Measurements from ENCODE around the gene MRGPRD.

Gene MRGPRD

DNA sequence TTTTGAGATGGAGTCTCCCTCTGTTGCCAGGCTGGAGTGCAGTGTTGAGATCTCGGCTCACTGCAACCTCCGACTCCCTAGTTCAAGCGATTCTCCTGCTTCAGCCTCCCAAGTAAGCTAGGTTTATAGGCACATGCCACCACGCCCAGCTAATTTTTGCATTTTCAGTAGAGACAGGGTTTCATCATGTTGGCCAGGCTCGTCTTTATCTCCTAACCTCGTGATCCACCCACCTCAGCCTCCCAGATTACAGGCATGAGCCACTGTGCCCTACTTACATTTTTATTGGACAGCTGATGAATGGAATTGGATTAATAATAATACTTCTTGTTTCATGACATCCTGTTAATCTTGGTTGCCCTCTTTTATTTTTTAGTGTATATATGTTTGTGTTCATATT is 3.0 kb upstream of the MRGPRD start:
- Histone ChIP-seq H3K4me3 (ENCODE audit: insufficient read depth in 1 of 2, low read depth in 1 of 2, low read length in 2 of 2) (no peak overlapping the region), H2AFZ (ENCODE audit: low read depth, low read length) (no peak overlapping the region), H3K27ac (ENCODE audit: low read length, poor library complexity, severe bottlenecking) (no peak overlapping the region), H3K27me3 (ENCODE audit: control insufficient read depth in 1 of 2, insufficient read depth in 1 of 2, low read length in 2 of 2) (peaks cover 18 to 41% of the 10 kb centered on the region in 2 experiments), H2BK120ac (ENCODE audit: low read depth, low read length) (no peak overlapping the region), H2BK5ac (ENCODE audit: low read depth, low read length, poor library complexity, severe bottlenecking) (no peak overlapping the region), H4K91ac (ENCODE audit: low read length) (no peak overlapping the region), H3K4ac (ENCODE audit: low read depth in 1 of 2, low read length in 2 of 2) (no peak overlapping the region), H4K8ac (ENCODE audit: low read length) (no peak overlapping the region), H3K4me2 (ENCODE audit: low read length, poor library complexity, severe bottlenecking) (no peak overlapping the region), H3K4me1 (ENCODE audit: control insufficient read depth, insufficient read depth, low read depth, low read length) (no peaks in the 10 kb centered on the region), H3K23ac (ENCODE audit: low read length in 2 of 2) (no peak overlapping the region), H3K79me1 (replicated peaks; ENCODE audit: low read length, poor library complexity, severe bottlenecking) (no peaks in the 10 kb centered on the region), H3K36me3 (ENCODE audit: control insufficient read depth in 1 of 2, insufficient read depth in 2 of 2, low read depth in 1 of 2, low read length in 2 of 2) (no peaks in the 10 kb centered on the region), H3K9me3 (ENCODE audit: control insufficient read depth, low read length) (peaks cover 3% of the 10 kb centered on the region), H3K9ac (ENCODE audit: low read length) (no peak overlapping the region), H2BK12ac (ENCODE audit: low read length in 2 of 2) (no peak overlapping the region), H3K18ac (ENCODE audit: low read depth in 1 of 2, low read length in 2 of 2) (no peak overlapping the region), H2BK15ac (ENCODE audit: low read depth, poor library complexity, severe bottlenecking) (no peak overlapping the region), H3K14ac (ENCODE audit: low read length in 2 of 2) (no peak overlapping the region), H2AK5ac (ENCODE audit: low read length, severe bottlenecking) (no peak overlapping the region)
- no peak for DNase-seq
- 90% methylated on average over 4 of the region's 6 CpGs for WGBS

- H3K27me3 ChIP-seq (ENCODE audit: control insufficient read depth in 1 of 2, insufficient read depth in 1 of 2, low read length in 2 of 2): peaks cover 30 to 56% of the 10 kb centered on the region in 2 experiments
- no peak overlapping the region for H4K8ac ChIP-seq (ENCODE audit: low read length)
- H2AK5ac ChIP-seq (ENCODE audit: low read length, severe bottlenecking): no peak overlapping the region
- WGBS: 71% methylated on average over 1 of the region's 2 CpGs
- H2BK120ac ChIP-seq (ENCODE audit: low read depth, low read length): no peak overlapping the region
- no peak overlapping the region for H3K27ac ChIP-seq (ENCODE audit: low read length, poor library complexity, severe bottlenecking)
- no peak overlapping the region for H3K4me3 ChIP-seq (ENCODE audit: insufficient read depth in 1 of 2, low read depth in 1 of 2, low read length in 2 of 2)
- H3K4me1 ChIP-seq (ENCODE audit: control insufficient read depth, insufficient read depth, low read depth, low read length): no peaks in the 10 kb centered on the region
- H2BK5ac ChIP-seq (ENCODE audit: low read depth, low read length, poor library complexity, severe bottlenecking): no peak overlapping the region
- H2AFZ ChIP-seq (ENCODE audit: low read depth, low read length): no peak overlapping the region
- DNase-seq: no peak
- no peak overlapping the region for H2BK12ac ChIP-seq (ENCODE audit: low read length in 2 of 2)
- no peak overlapping the region for H3K18ac ChIP-seq (ENCODE audit: low read depth in 1 of 2, low read length in 2 of 2)
- H3K79me1 ChIP-seq (replicated peaks; ENCODE audit: low read length, poor library complexity, severe bottlenecking): no peaks in the 10 kb centered on the region
- H3K23ac ChIP-seq (ENCODE audit: low read length in 2 of 2): no peak overlapping the region
- H3K9me3 ChIP-seq (ENCODE audit: control insufficient read depth, low read length): peaks cover 3% of the 10 kb centered on the region
- H3K14ac ChIP-seq (ENCODE audit: low read length in 2 of 2): no peak overlapping the region
- no peak overlapping the region for H4K91ac ChIP-seq (ENCODE audit: low read length)
- H2BK15ac ChIP-seq (ENCODE audit: low read depth, poor library complexity, severe bottlenecking): no peak overlapping the region
- H3K4me2 ChIP-seq (ENCODE audit: low read length, poor library complexity, severe bottlenecking): no peak overlapping the region
- H3K36me3 ChIP-seq (ENCODE audit: control insufficient read depth in 1 of 2, insufficient read depth in 2 of 2, low read depth in 1 of 2, low read length in 2 of 2): no peaks in the 10 kb centered on the region
- H3K4ac ChIP-seq (ENCODE audit: low read depth in 1 of 2, low read length in 2 of 2): no peak overlapping the region
- no peak overlapping the region for H3K9ac ChIP-seq (ENCODE audit: low read length)
These were observed 1.3 kb upstream of the MRGPRD start for GRCh38 chr11:68982134-68982533.

- no peak for DNase-seq
- Histone ChIP-seq H3K4me1 (ENCODE audit: control insufficient read depth, insufficient read depth, low read depth, low read length) (no peaks in the 10 kb centered on the region), H4K91ac (ENCODE audit: low read length) (peak overlapping the region; percentile 18), H3K27me3 (ENCODE audit: control insufficient read depth in 1 of 2, insufficient read depth in 1 of 2, low read length in 2 of 2) (peaks cover 29 to 56% of the 10 kb centered on the region in 2 experiments), H3K9ac (ENCODE audit: low read length) (no peak overlapping the region), H2BK120ac (ENCODE audit: low read depth, low read length) (no peak overlapping the region), H3K18ac (ENCODE audit: low read depth in 1 of 2, low read length in 2 of 2) (no peak overlapping the region), H3K36me3 (ENCODE audit: control insufficient read depth in 1 of 2, insufficient read depth in 2 of 2, low read depth in 1 of 2, low read length in 2 of 2) (no peaks in the 10 kb centered on the region), H2AK5ac (ENCODE audit: low read length, severe bottlenecking) (no peak overlapping the region), H3K9me3 (ENCODE audit: control insufficient read depth, low read length) (peaks cover 3% of the 10 kb centered on the region), H3K4ac (ENCODE audit: low read depth in 1 of 2, low read length in 2 of 2) (no peak overlapping the region), H3K14ac (ENCODE audit: low read length in 2 of 2) (no peak overlapping the region), H3K27ac (ENCODE audit: low read length, poor library complexity, severe bottlenecking) (no peak overlapping the region), H3K79me1 (replicated peaks; ENCODE audit: low read length, poor library complexity, severe bottlenecking) (no peaks in the 10 kb centered on the region), H2BK12ac (ENCODE audit: low read length in 2 of 2) (no peak overlapping the region), H4K8ac (ENCODE audit: low read length) (no peak overlapping the region), H2BK15ac (ENCODE audit: low read depth, poor library complexity, severe bottlenecking) (no peak overlapping the region), H3K23ac (ENCODE audit: low read length in 2 of 2) (no peak overlapping the region), H2AFZ (ENCODE audit: low read depth, low read length) (no peak overlapping the region), H3K4me3 (ENCODE audit: insufficient read depth in 1 of 2, low read depth in 1 of 2, low read length in 2 of 2) (no peak overlapping the region), H2BK5ac (ENCODE audit: low read depth, low read length, poor library complexity, severe bottlenecking) (no peak overlapping the region), H3K4me2 (ENCODE audit: low read length, poor library complexity, severe bottlenecking) (no peak overlapping the region)
- 88% methylated on average over 33 of the region's 33 CpGs for WGBS
These were observed 633 bp downstream of the MRGPRD start for GRCh38 chr11:68979931-68980775.

- no peak overlapping the region for H3K4ac ChIP-seq (ENCODE audit: low read depth in 1 of 2, low read length in 2 of 2)
- peaks cover 29 to 51% of the 10 kb centered on the region in 2 experiments for H3K27me3 ChIP-seq (ENCODE audit: control insufficient read depth in 1 of 2, insufficient read depth in 1 of 2, low read length in 2 of 2)
- H3K9ac ChIP-seq (ENCODE audit: low read length): no peak overlapping the region
- no peak overlapping the region for H2BK15ac ChIP-seq (ENCODE audit: low read depth, poor library complexity, severe bottlenecking)
- H3K14ac ChIP-seq (ENCODE audit: low read length in 2 of 2): no peak overlapping the region
- H2BK12ac ChIP-seq (ENCODE audit: low read length in 2 of 2): no peak overlapping the region
- H4K8ac ChIP-seq (ENCODE audit: low read length): no peak overlapping the region
- H3K9me3 ChIP-seq (ENCODE audit: control insufficient read depth, low read length): peaks cover 3% of the 10 kb centered on the region
- H3K27ac ChIP-seq (ENCODE audit: low read length, poor library complexity, severe bottlenecking): no peak overlapping the region
- H2AK5ac ChIP-seq (ENCODE audit: low read length, severe bottlenecking): no peak overlapping the region
- no peaks in the 10 kb centered on the region for H3K4me1 ChIP-seq (ENCODE audit: control insufficient read depth, insufficient read depth, low read depth, low read length)
- DNase-seq: no peak
- no peak overlapping the region for H3K4me2 ChIP-seq (ENCODE audit: low read length, poor library complexity, severe bottlenecking)
- H3K36me3 ChIP-seq (ENCODE audit: control insufficient read depth in 1 of 2, insufficient read depth in 2 of 2, low read depth in 1 of 2, low read length in 2 of 2): no peaks in the 10 kb centered on the region
- no peak overlapping the region for H2AFZ ChIP-seq (ENCODE audit: low read depth, low read length)
- H4K91ac ChIP-seq (ENCODE audit: low read length): no peak overlapping the region
- no peak overlapping the region for H2BK120ac ChIP-seq (ENCODE audit: low read depth, low read length)
- WGBS: 82% methylated on average over 14 of the region's 15 CpGs
- H3K23ac ChIP-seq (ENCODE audit: low read length in 2 of 2): no peak overlapping the region
- no peak overlapping the region for H3K4me3 ChIP-seq (ENCODE audit: insufficient read depth in 1 of 2, low read depth in 1 of 2, low read length in 2 of 2)
- H2BK5ac ChIP-seq (ENCODE audit: low read depth, low read length, poor library complexity, severe bottlenecking): no peak overlapping the region
- H3K18ac ChIP-seq (ENCODE audit: low read depth in 1 of 2, low read length in 2 of 2): no peak overlapping the region
- H3K79me1 ChIP-seq (replicated peaks; ENCODE audit: low read length, poor library complexity, severe bottlenecking): no peaks in the 10 kb centered on the region
These were observed 1.7 kb downstream of the MRGPRD start for GRCh38 chr11:68978931-68979594.
